ENCODE data around the gene LSM4. TPM values are rescaled to one million over a fixed set of nuclear protein-coding genes. Genes with fewer than 3 reads are reported as not detected.

Gene LSM4
- total and polyA plus RNA-seq, 2 of the 4 experiments (the other 2 are of a cell fraction): 44.8 to 118 TPM

DNA sequence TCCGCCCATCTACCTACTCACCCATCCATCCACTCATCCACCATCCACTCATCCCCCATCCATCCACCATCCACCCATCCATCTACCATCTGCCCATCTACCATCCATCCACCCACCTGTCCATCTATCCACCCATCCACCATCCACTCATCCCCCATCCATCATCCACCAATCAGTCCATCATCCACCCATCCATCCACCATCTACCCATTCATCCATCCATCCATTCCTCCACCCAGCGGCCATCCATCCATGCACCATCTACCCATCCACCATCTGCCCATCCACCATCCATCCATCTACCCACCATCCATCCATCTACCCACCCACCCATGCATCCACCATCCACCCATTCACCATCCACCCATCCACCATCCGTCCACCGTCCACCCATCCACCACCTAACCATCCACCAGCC, 27.8 kb downstream of the LSM4 start:
- Histone ChIP-seq H3K9ac (ENCODE audit: low read depth, low read length) (no peak overlapping the region), H3K9me3 (ENCODE audit: control insufficient read depth, insufficient read depth, low read length) (no peaks in the 10 kb centered on the region), H3K27ac (ENCODE audit: insufficient read depth, low read length) (no peak overlapping the region), H3K36me3 (ENCODE audit: control insufficient read depth, insufficient read depth, low read length) (no peaks in the 10 kb centered on the region), H4K8ac (ENCODE audit: low read depth in 2 of 2, low read length in 2 of 2) (no peak overlapping the region), H3K4me2 (ENCODE audit: low read depth, low read length) (no peak overlapping the region), H2AK9ac (replicated peaks; ENCODE audit: low read depth, low read length, poor library complexity) (peak overlapping the region; percentile 72), H4K5ac (ENCODE audit: low read depth, low read length) (no peak overlapping the region), H4K20me1 (ENCODE audit: insufficient read depth, low read length) (no peaks in the 10 kb centered on the region), H4K91ac (ENCODE audit: insufficient read depth, low read depth, low read length) (no peak overlapping the region), H3K4me1 (ENCODE audit: control insufficient read depth, insufficient read depth, low read length) (peaks cover 28% of the 10 kb centered on the region), H3K79me1 (ENCODE audit: low read depth in 1 of 2, low read length in 2 of 2) (peaks cover 0 to 4% of the 10 kb centered on the region in 2 experiments; a peak in 1 of 4 replicates), H2AFZ (replicated peaks; ENCODE audit: low read length, poor library complexity) (no peak overlapping the region), H3K9me1 (ENCODE audit: insufficient read depth, low read length) (0 out of 2 replicates have a peak, but pooled peaks cover 9% of the 10 kb centered on the region), H3K23ac (ENCODE audit: low read depth, low read length) (no peak overlapping the region), H3K14ac (replicated peaks; ENCODE audit: low read depth, low read length) (no peak overlapping the region), H2BK120ac (ENCODE audit: low read depth, low read length) (no peak overlapping the region), H3K18ac (ENCODE audit: low read depth, low read length) (no peak overlapping the region), H2BK15ac (ENCODE audit: low read depth, low read length) (no peak overlapping the region), H2BK20ac (ENCODE audit: low read depth, low read length) (no peak overlapping the region), H3K27me3 (ENCODE audit: control insufficient read depth, insufficient read depth, low read length) (no peaks in the 10 kb centered on the region), H3K4me3 (ENCODE audit: insufficient read depth, low read depth, low read length) (no peak overlapping the region), H3K4ac (ENCODE audit: low read depth, low read length) (no peak overlapping the region), H3K56ac (ENCODE audit: extremely low read depth, insufficient read depth, low read length) (no peak overlapping the region), H2BK5ac (ENCODE audit: low read depth, low read length, poor library complexity, severe bottlenecking) (peak overlapping the region; percentile 50), H2AK5ac (ENCODE audit: low read depth, low read length) (peak overlapping the region; percentile 43; the same call in 1 of the 2 replicates)
- TF ChIP-seq FOS (IDR thresholded peaks at IDR 0.05; ENCODE audit: low read depth, low read length) (no peak), CEBPB (IDR thresholded peaks at IDR 0.05; ENCODE audit: low read depth, low read length) (no peak), RCOR1 (IDR thresholded peaks at IDR 0.05; ENCODE audit: insufficient replicate concordance, low read length) (no peak), SMC3 (IDR thresholded peaks at IDR 0.05; ENCODE audit: low read depth, low read length) (no peak), NFE2L2 (IDR thresholded peaks at IDR 0.05; ENCODE audit: low read depth, low read length) (no peak), MXI1 (IDR thresholded peaks at IDR 0.05; ENCODE audit: borderline replicate concordance, low read depth, low read length) (no peak), RFX5 (IDR thresholded peaks at IDR 0.05; ENCODE audit: low read depth, low read length) (no peak), CHD1 (IDR thresholded peaks at IDR 0.05; ENCODE audit: low read depth, low read length) (no peak), BHLHE40 (IDR thresholded peaks at IDR 0.05; ENCODE audit: low read depth, low read length) (no peak), POLR2A (IDR thresholded peaks at IDR 0.05; ENCODE audit: low read depth, low read length) (no peak), RAD21 (IDR thresholded peaks at IDR 0.05; ENCODE audit: low read length) (no peak), MAFK (IDR thresholded peaks at IDR 0.05; ENCODE audit: low read depth, low read length) (no peak), MAZ (IDR thresholded peaks at IDR 0.05; ENCODE audit: borderline replicate concordance, low read depth, low read length) (no peak)
- TF ChIP-seq, protein P1, sequence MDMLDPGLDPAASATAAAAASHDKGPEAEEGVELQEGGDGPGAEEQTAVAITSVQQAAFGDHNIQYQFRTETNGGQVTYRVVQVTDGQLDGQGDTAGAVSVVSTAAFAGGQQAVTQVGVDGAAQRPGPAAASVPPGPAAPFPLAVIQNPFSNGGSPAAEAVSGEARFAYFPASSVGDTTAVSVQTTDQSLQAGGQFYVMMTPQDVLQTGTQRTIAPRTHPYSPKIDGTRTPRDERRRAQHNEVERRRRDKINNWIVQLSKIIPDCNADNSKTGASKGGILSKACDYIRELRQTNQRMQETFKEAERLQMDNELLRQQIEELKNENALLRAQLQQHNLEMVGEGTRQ (IDR thresholded peaks at IDR 0.05; ENCODE audit: low read depth, low read length): no peak
- TF ChIP-seq, protein P2, sequence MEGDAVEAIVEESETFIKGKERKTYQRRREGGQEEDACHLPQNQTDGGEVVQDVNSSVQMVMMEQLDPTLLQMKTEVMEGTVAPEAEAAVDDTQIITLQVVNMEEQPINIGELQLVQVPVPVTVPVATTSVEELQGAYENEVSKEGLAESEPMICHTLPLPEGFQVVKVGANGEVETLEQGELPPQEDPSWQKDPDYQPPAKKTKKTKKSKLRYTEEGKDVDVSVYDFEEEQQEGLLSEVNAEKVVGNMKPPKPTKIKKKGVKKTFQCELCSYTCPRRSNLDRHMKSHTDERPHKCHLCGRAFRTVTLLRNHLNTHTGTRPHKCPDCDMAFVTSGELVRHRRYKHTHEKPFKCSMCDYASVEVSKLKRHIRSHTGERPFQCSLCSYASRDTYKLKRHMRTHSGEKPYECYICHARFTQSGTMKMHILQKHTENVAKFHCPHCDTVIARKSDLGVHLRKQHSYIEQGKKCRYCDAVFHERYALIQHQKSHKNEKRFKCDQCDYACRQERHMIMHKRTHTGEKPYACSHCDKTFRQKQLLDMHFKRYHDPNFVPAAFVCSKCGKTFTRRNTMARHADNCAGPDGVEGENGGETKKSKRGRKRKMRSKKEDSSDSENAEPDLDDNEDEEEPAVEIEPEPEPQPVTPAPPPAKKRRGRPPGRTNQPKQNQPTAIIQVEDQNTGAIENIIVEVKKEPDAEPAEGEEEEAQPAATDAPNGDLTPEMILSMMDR (conservative IDR thresholded peaks at IDR 0.05; ENCODE audit: low read depth, low read length): no peak
- TF ChIP-seq, protein P3, sequence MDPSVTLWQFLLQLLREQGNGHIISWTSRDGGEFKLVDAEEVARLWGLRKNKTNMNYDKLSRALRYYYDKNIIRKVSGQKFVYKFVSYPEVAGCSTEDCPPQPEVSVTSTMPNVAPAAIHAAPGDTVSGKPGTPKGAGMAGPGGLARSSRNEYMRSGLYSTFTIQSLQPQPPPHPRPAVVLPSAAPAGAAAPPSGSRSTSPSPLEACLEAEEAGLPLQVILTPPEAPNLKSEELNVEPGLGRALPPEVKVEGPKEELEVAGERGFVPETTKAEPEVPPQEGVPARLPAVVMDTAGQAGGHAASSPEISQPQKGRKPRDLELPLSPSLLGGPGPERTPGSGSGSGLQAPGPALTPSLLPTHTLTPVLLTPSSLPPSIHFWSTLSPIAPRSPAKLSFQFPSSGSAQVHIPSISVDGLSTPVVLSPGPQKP (IDR thresholded peaks at IDR 0.05; ENCODE audit: borderline replicate concordance, low read depth, low read length): no peak
- dilution Hi-C loops (cut with HindIII; ENCODE audit: low sequenced_read_pairs, unreplicated experiment) (no loop called here), intact Hi-C loops (cut with micrococcal nuclease) (no loop called here), in situ Hi-C loops (cut with MboI; ENCODE audit: low sequenced_read_pairs) (no loop called here)
- POLR2A ChIA-PET (ENCODE audit: unreplicated experiment): no interaction called here
- BruUV-seq (replicated peaks): no TSS peak
- CTCF ChIA-PET: no interaction called here
- 97% methylated on average over 4 of the region's 4 CpGs; no CpG with 5 or more reads in 1 of the 2 experiments for WGBS, 2 experiments (ENCODE audit: extremely low coverage in 2 of 2, insufficient read length in 1 of 2)
- no peak for ATAC-seq (ENCODE audit: low read depth)
- DNase-seq: no peak

Data from IMR-90 (cell line).